Colonic mucosa (tissue), 4 donors: ENCODE results near the gene SCAF11. TPM values are rescaled to one million over a fixed set of nuclear protein-coding genes. Genes with fewer than 3 reads are reported as not detected.

Experiments used
- DNase-seq: peaks from one replicate; pipeline ENCODE4 v3.0.0-alpha.2; 2020
- H3K27ac ChIP-seq: fragments of 200-600 bp; one replicate; pipeline ENCODE4 v1.8.0; 2021
- H3K27me3 ChIP-seq: fragments of 200-600 bp; one replicate; pipeline ENCODE4 v1.8.0; 2021
- H3K36me3 ChIP-seq: fragments of 200-600 bp; one replicate; pipeline ENCODE4 v1.8.0; 2021
- H3K4me1 ChIP-seq: fragments of 200-600 bp; one replicate; pipeline ENCODE4 v1.8.0; 2021; ENCODE audit warnings: mild to moderate bottlenecking
- H3K4me3 ChIP-seq: fragments of 200-600 bp; one replicate; pipeline ENCODE4 v1.8.0; 2021
- H3K9ac ChIP-seq, 2 donors: one replicate each; pipeline ENCODE4 v1.7.0; 2013; ENCODE audit warnings: control low read depth in 2 of 2, low read depth in 2 of 2, low read length in 2 of 2
- H3K9me3 ChIP-seq: fragments of 200-600 bp; one replicate; pipeline ENCODE4 v1.8.0; 2021
- CTCF ChIP-seq: fragments of 200-600 bp; IDR thresholded peaks from one replicate; pipeline ENCODE4 v1.8.0; 2022; ENCODE audit warnings: antibody characterized with exemption, mild to moderate bottlenecking
- intact Hi-C: fragments of 100-400 bp; cut with DNase I; formaldehyde crosslinking; loops from one replicate; pipeline ENCODE4 v1.14.1; 2022
- total RNA-seq, 2 donors: library from RNA; stranded (reverse); fragmentation: NEBNext Ultra II Directional in 1 of 2; extraction: Animal tissue kit (Norgen Biotek cat#: 25700) in 1 of 2; gene quantifications; one replicate each; pipeline ENCODE4 v1.2.1, GENCODE V29; 2021
- donor health status: healthy.
- donor health status: DM: no; HTN: no; CAD: no.
- donor health status: DM: no; HTN: no; CAD: no.

SCAF11 gene
- total RNA-seq, 2 donors from 2014 or later = 84.8 to 105 TPM

GRCh38 chr12:45913631-45914030, 76.7 kb downstream of the SCAF11 start:
- no peak overlapping the region for H3K27ac ChIP-seq
- no peak for DNase-seq
- no peak overlapping the region for H3K9ac ChIP-seq
- no peaks in the 10 kb centered on the region for H3K27me3 ChIP-seq
- H3K36me3 ChIP-seq = no peaks in the 10 kb centered on the region
- no peak for TF ChIP-seq CTCF
- H3K4me1 ChIP-seq = no peaks in the 10 kb centered on the region
- H3K4me3 ChIP-seq = no peak overlapping the region
- no peaks in the 10 kb centered on the region for H3K9me3 ChIP-seq
- intact Hi-C loops = no loop called here

GRCh38 chr12:45912774-45913173, 77.6 kb downstream of the SCAF11 start:
- no peak for DNase-seq
- no peak overlapping the region for H3K9ac ChIP-seq
- no peak overlapping the region for H3K4me3 ChIP-seq
- TF ChIP-seq CTCF = no peak
- H3K4me1 ChIP-seq = no peaks in the 10 kb centered on the region
- no peaks in the 10 kb centered on the region for H3K36me3 ChIP-seq
- intact Hi-C loops = no loop called here
- no peaks in the 10 kb centered on the region for H3K9me3 ChIP-seq
- no peak overlapping the region for H3K27ac ChIP-seq
- H3K27me3 ChIP-seq = no peaks in the 10 kb centered on the region

- Histone ChIP-seq H3K4me3 (no peak overlapping the region), H3K9ac (no peak overlapping the region), H3K36me3 (no peaks in the 10 kb centered on the region), H3K27ac (no peak overlapping the region), H3K9me3 (no peaks in the 10 kb centered on the region), H3K27me3 (no peaks in the 10 kb centered on the region), H3K4me1 (no peaks in the 10 kb centered on the region)
- intact Hi-C loops = no loop called here
- TF ChIP-seq CTCF = no peak
- DNase-seq = no peak
These were observed 81.2 kb downstream of the SCAF11 start for GRCh38 chr12:45909041-45909713.

- TF ChIP-seq CTCF = no peak
- no peaks in the 10 kb centered on the region for H3K4me1 ChIP-seq
- H3K9me3 ChIP-seq = no peaks in the 10 kb centered on the region
- intact Hi-C loops = no loop called here
- no peak for DNase-seq
- H3K9ac ChIP-seq = no peak overlapping the region
- no peak overlapping the region for H3K4me3 ChIP-seq
- H3K27me3 ChIP-seq = no peaks in the 10 kb centered on the region
- no peaks in the 10 kb centered on the region for H3K36me3 ChIP-seq
- H3K27ac ChIP-seq = no peak overlapping the region
These were observed 82.4 kb downstream of the SCAF11 start for GRCh38 chr12:45907955-45908354.

- Histone ChIP-seq H3K27me3 (no peaks in the 10 kb centered on the region), H3K27ac (no peak overlapping the region), H3K9ac (no peak overlapping the region), H3K4me1 (no peaks in the 10 kb centered on the region), H3K4me3 (no peak overlapping the region), H3K36me3 (peaks cover 7% of the 10 kb centered on the region), H3K9me3 (no peaks in the 10 kb centered on the region)
- no peak for DNase-seq
- TF ChIP-seq CTCF = no peak
- intact Hi-C loops = no loop called here
These were observed 92.3 kb downstream of the SCAF11 start for GRCh38 chr12:45898094-45898493.
